Ureter (tissue), 1 donor: ENCODE measurements around the gene TEDC1. TPM values are rescaled to one million over a fixed set of nuclear protein-coding genes. Genes with fewer than 3 reads are reported as not detected.

Experiments
- DNase-seq: peaks from one replicate; pipeline ENCODE4 v3.0.0-alpha.2; 2020; ENCODE audit warnings: low spot score
- total RNA-seq: library from RNA; stranded (reverse); gene quantifications from one replicate; pipeline ENCODE4 v1.2.4, GENCODE V29; 2023
- donor health status: DM: yes; HTN: yes; CAD: no.

The TEDC1 gene
- total RNA-seq, 1 donor from 2014 or later = 9.7 TPM

- no peak for DNase-seq
Observed at GRCh38 chr14:105456736-105457617, 34.1 kb upstream of the TEDC1 start.

- DNase-seq = no peak
Observed at GRCh38 chr14:105458010-105458409, 33.0 kb upstream of the TEDC1 start.

- DNase-seq = no peak
Observed at GRCh38 chr14:105458571-105458970, 32.5 kb upstream of the TEDC1 start.

GRCh38 chr14:105460116-105460515 lies 30.9 kb upstream of the TEDC1 start:
- no peak for DNase-seq

- DNase-seq = no peak
Observed at GRCh38 chr14:105460616-105461015, 30.4 kb upstream of the TEDC1 start.

GRCh38 chr14:105461903-105462302 lies 29.1 kb upstream of the TEDC1 start:
- no peak for DNase-seq

GRCh38 chr14:105464501-105464900 lies 26.5 kb upstream of the TEDC1 start:
- no peak for DNase-seq

GRCh38 chr14:105465209-105466031 lies 25.6 kb upstream of the TEDC1 start:
- DNase-seq = no peak

GRCh38 chr14:105466531-105467248 lies 24.4 kb upstream of the TEDC1 start:
- no peak for DNase-seq

- peak; percentile 66 for DNase-seq
Observed at GRCh38 chr14:105467249-105467941, 23.7 kb upstream of the TEDC1 start.

GRCh38 chr14:105467942-105468471 lies 23.0 kb upstream of the TEDC1 start:
- DNase-seq = no peak

GRCh38 chr14:105468621-105469241 lies 22.3 kb upstream of the TEDC1 start:
- DNase-seq = peak; percentile 56

GRCh38 chr14:105469456-105470349 lies 21.3 kb upstream of the TEDC1 start:
- peak; percentile 92 for DNase-seq

- DNase-seq = no peak
Observed at GRCh38 chr14:105470350-105471296, 20.4 kb upstream of the TEDC1 start.

- DNase-seq = no peak
Observed at GRCh38 chr14:105471297-105471821, 19.7 kb upstream of the TEDC1 start.

GRCh38 chr14:105471823-105472485 lies 19.1 kb upstream of the TEDC1 start:
- no peak for DNase-seq

GRCh38 chr14:105472486-105472991 lies 18.5 kb upstream of the TEDC1 start:
- DNase-seq = peak; percentile 65
